Neuron (in vitro differentiated cells): ENCODE measurements around the gene PHF11.
"Not testable (repeated sequence)": the region's sequence is repeated elsewhere in the genome, so short reads cannot be mapped to it uniquely, and the experiment has no call there.

Experiments used
- H2AFZ ChIP-seq: one replicate; pipeline ENCODE4 v1.6.1; 2013; ENCODE audit warnings: low read depth, mild to moderate bottlenecking, inconsistent platforms, low read length, moderate library complexity
- H3K27me3 ChIP-seq: one replicate; pipeline ENCODE4 v1.6.1; 2013; ENCODE audit warnings: low read length; ENCODE audit not compliant: insufficient read depth
- H3K36me3 ChIP-seq: one replicate; pipeline ENCODE4 v1.6.1; 2013; ENCODE audit warnings: low read length; ENCODE audit not compliant: insufficient read depth
- H3K4me1 ChIP-seq: one replicate; pipeline ENCODE4 v1.6.1; 2013; ENCODE audit warnings: low read length; ENCODE audit not compliant: insufficient read depth
- H3K4me3 ChIP-seq: 2 replicates; pipeline ENCODE4 v1.5.1; 2013; ENCODE audit warnings: mild to moderate bottlenecking, low read length, moderate library complexity
- H3K9me3 ChIP-seq: one replicate; pipeline ENCODE4 v1.6.1; 2013; ENCODE audit warnings: low read length

Gene PHF11

DNA sequence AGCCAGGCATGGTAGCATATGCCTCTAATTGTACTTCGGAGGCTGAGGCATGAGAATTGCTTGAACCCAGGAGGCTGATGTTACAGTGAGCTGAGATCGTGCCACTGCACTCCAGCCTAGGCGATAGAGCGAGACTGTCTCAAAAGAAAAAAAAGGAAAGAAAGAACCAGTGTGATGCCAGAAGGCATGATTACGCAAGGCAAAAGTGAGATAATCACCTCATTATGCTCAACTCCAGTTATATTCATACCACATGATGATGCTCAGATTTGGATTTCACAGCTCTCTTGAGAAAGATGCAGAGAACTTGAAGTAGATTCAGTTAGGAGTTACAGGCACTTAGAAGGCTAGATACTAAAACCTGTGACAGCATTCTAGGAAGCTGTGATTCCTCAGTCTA, 67.8 kb downstream of the PHF11 start:
- H3K4me3 ChIP-seq: no peak overlapping the region
- H3K4me1 ChIP-seq: no peaks in the 10 kb centered on the region
- no peak overlapping the region for H2AFZ ChIP-seq
- H3K27me3 ChIP-seq: no peaks in the 10 kb centered on the region
- H3K36me3 ChIP-seq: peaks cover 23% of the 10 kb centered on the region
- peaks cover 8% of the 10 kb centered on the region for H3K9me3 ChIP-seq

DNA sequence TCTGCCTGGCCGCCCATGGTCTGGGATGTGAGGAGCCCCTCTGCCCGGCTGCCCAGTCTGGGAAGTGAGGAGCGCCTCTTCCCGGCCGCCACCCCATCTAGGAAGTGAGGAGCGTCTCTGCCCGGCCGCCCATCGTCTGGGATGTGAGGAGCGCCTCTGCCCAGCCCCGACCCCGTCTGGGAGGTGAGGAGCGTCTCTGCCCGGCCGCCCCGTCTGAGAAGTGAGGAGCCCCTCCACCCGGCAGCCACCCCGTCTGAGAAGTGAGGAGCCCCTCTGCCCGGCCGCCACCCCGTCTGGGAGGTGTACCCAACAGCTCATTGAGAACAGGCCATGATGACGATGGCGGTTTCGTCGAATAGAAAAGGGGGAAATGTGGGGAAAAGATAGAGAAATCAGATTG, 69.7 kb downstream of the PHF11 start:
- peaks cover 17% of the 10 kb centered on the region for H3K36me3 ChIP-seq
- H3K4me1 ChIP-seq, H3K9me3 ChIP-seq, H3K27me3 ChIP-seq, H3K4me3 ChIP-seq, H2AFZ ChIP-seq: not testable (repeated sequence)

DNA sequence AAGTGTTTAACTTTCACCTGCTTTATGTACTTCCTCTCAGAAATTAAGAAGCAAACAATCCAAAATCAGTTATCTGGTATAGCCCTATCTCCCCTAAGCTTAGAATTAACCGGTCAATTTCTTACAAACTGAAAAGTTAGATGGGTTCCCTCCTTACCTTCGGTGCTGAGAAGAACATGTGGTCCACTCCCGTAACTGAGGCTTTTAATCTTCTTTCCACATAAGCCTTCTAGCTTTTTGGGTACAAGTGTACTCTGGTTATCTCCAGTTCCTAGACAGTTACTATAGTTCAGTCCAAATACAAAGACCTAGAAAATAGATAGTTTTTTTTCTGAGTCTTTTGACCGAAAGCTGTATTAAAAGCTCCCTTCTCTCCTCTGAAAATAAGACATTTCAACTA, 70.7 kb downstream of the PHF11 start:
- no peak overlapping the region for H2AFZ ChIP-seq
- no peak overlapping the region for H3K4me3 ChIP-seq
- no peaks in the 10 kb centered on the region for H3K27me3 ChIP-seq
- no peaks in the 10 kb centered on the region for H3K4me1 ChIP-seq
- peaks cover 7% of the 10 kb centered on the region for H3K9me3 ChIP-seq
- peaks cover 13% of the 10 kb centered on the region for H3K36me3 ChIP-seq

DNA sequence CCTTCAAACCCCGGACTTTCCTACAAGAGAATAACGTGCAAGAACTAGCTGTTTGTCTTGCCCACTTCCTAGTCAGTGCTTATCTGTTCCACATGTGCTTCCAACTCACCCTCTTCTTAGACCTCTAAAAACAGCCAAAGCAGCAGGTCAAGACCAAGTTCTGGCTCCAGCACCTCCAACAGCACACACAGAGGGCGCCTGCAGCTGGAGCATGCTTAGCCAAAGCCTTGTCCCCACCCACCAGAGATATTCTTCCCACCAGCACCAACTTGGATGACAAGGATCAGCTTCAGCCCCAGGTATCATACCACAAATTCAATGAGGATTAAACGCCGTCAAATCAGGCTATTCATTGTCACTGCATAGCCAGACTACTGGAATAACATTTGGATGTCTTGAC, 71.7 kb downstream of the PHF11 start:
- Histone ChIP-seq H3K4me1 (no peaks in the 10 kb centered on the region), H3K27me3 (no peaks in the 10 kb centered on the region), H3K9me3 (peaks cover 8% of the 10 kb centered on the region), H2AFZ (no peak overlapping the region), H3K36me3 (peaks cover 13% of the 10 kb centered on the region), H3K4me3 (no peak overlapping the region)

DNA sequence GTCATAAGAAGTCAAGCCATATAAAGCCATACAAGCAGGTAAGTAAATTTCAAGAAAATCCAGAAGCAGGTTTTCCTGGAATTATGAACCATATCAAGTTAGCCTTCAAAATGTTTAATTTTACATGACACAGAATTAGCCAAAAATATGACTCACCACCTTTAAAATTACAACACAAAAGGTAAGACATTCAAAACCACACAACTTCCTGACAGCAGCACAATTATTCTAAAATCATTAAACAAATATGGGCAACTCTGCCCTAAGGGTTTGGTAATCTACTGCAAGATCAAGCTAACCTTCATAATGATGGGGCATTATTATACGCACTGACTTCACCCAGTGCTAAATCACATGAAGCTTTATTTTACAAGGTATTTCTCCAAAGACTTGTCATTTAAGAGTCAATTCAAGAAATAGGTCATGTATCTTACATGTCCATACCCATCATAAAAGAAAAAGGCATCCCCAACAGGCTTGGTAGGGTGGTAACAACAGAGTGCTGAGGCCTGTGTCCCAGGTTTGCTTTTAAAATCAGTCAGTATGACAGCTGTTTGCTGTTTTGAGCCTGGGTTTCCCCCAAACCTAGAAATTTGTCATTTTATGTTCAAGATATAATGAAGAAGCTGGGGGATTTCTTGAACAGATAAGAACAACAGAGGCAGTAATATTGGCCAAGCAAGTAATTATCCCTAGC, 74.4 kb downstream of the PHF11 start:
- H2AFZ ChIP-seq: no peak overlapping the region
- peaks cover 8% of the 10 kb centered on the region for H3K9me3 ChIP-seq
- no peaks in the 10 kb centered on the region for H3K27me3 ChIP-seq
- peaks cover 13% of the 10 kb centered on the region for H3K36me3 ChIP-seq
- H3K4me1 ChIP-seq: no peaks in the 10 kb centered on the region
- H3K4me3 ChIP-seq: no peak overlapping the region

DNA sequence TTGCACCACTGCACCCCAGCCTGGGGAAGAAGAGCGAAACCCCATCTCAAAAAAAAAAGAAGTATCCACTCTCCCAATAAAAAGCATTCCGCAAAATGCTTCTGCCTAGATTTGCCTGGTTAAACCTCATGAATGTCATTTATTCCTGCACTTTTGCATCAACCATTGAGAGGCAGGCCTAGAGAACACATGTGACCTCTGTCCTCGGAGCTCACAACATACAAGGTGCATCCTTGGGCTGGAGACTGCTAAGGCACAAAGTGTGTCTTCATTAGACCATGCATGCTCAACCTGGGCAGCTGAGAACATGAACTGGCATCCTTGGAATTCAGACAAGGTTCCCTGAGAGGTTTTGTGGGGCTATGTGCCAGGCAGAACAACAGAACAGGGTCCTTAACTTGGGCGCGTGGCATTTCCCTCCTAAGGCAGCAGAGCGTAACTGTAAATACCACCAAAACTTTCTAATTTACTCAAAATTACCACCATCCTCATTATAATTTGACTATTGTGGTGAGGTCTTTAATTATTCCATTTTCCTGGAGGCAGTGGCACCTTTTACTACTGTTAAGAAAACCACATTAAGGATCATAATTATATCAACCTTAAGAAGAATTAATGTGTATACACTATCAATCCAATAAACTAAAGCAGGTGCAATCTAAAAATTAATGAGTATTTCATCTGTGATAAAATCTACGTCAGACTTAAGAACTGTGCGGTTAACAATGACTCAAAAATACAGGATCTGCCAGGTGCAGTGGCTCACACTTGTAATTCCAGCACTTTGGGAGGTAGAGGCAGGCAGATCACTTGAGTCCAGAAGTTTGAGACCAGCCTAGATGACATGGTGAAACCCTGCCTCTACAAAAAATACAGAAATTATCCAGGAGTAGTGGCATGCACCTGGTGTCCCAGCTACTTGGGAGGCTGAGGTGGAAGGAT, 75.8 kb downstream of the PHF11 start:
- Histone ChIP-seq H3K9me3 (peaks cover 5% of the 10 kb centered on the region), H3K4me3 (no peak overlapping the region), H2AFZ (no peak overlapping the region), H3K4me1 (no peaks in the 10 kb centered on the region), H3K36me3 (peaks cover 9% of the 10 kb centered on the region), H3K27me3 (no peaks in the 10 kb centered on the region)
